ENCODE measurements around the gene POLL. TPM values are rescaled to one million over a fixed set of nuclear protein-coding genes. Genes with fewer than 3 reads are reported as not detected.

POLL gene
- total and polyA plus RNA-seq, 2 experiments from 2014 or later, result 16.8 to 17.7 TPM

DNA sequence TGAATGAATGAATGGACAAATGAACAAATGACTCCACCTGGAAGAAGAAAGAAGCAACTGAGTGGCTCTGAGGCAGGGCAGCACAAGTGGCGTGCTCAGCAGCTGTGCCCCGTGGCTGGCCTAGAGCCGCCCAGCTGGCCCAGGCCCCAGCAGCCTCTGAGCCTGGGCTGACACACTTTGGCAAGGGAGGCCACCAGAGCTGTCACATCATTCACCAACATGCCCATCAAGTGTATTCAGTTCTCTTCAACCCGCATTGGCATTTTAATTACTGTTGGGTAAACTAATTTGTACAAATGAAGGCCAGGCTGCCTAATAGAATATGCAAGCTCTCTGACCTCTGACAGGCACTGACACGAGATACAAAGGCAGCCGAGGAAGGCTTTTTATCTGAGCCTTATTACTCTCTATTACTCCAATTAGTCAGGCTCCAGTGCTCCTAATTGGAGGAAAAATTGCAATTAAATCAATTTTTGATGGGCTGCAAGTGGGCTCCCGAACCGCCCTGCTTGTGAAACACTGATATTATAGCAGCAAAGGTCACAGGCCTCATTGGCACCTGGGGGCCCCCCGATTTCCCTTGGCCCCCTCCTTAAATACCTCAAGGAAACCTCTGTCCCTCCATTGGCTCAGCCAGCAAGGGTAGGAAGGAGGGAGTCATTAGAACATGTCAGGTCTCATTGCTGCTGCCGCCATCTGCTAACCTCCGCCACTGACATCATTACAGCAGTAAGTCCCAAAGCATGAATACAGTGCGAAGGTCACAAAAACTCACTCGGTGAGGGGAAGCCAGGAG, 42.0 kb upstream of the POLL start:
- no peak overlapping the region for H3K27ac ChIP-seq
- H3K27me3 ChIP-seq, result no peaks in the 10 kb centered on the region
- TF ChIP-seq EZH2 (IDR thresholded peaks at IDR 0.05; ENCODE audit: borderline replicate concordance) (no peak), EZH2phosphoT487 (IDR thresholded peaks at IDR 0.05; ENCODE audit: low read depth, severe bottlenecking, unreplicated experiment) (no peak)
- TF ChIP-seq, protein P1, sequence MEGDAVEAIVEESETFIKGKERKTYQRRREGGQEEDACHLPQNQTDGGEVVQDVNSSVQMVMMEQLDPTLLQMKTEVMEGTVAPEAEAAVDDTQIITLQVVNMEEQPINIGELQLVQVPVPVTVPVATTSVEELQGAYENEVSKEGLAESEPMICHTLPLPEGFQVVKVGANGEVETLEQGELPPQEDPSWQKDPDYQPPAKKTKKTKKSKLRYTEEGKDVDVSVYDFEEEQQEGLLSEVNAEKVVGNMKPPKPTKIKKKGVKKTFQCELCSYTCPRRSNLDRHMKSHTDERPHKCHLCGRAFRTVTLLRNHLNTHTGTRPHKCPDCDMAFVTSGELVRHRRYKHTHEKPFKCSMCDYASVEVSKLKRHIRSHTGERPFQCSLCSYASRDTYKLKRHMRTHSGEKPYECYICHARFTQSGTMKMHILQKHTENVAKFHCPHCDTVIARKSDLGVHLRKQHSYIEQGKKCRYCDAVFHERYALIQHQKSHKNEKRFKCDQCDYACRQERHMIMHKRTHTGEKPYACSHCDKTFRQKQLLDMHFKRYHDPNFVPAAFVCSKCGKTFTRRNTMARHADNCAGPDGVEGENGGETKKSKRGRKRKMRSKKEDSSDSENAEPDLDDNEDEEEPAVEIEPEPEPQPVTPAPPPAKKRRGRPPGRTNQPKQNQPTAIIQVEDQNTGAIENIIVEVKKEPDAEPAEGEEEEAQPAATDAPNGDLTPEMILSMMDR (IDR thresholded peaks at IDR 0.05; ENCODE audit: poor library complexity), result no peak
- H4K20me1 ChIP-seq (ENCODE audit: insufficient read depth, poor library complexity, severe bottlenecking), result peaks cover 9% of the 10 kb centered on the region
- H2AFZ ChIP-seq, result no peak overlapping the region
- WGBS (ENCODE audit: low lambda C conversion rate, missing lambda C conversion rate), result 86% methylated on average over 13 of the region's 13 CpGs
- DNase-seq (ENCODE audit: low spot score), result no peak
- no peaks in the 10 kb centered on the region for H3K36me3 ChIP-seq (replicated peaks; ENCODE audit: insufficient read depth, low read depth)
- H3K4me2 ChIP-seq, result no peak overlapping the region
- no peaks in the 10 kb centered on the region for H3K4me1 ChIP-seq (ENCODE audit: insufficient read depth)
- no peak overlapping the region for H3K4me3 ChIP-seq
- no peaks in the 10 kb centered on the region for H3K9me2 ChIP-seq (replicated peaks; ENCODE audit: insufficient read depth)
- no peaks in the 10 kb centered on the region for H3K9me3 ChIP-seq (ENCODE audit: low read depth)
- no peaks in the 10 kb centered on the region for H3K79me2 ChIP-seq

DNA sequence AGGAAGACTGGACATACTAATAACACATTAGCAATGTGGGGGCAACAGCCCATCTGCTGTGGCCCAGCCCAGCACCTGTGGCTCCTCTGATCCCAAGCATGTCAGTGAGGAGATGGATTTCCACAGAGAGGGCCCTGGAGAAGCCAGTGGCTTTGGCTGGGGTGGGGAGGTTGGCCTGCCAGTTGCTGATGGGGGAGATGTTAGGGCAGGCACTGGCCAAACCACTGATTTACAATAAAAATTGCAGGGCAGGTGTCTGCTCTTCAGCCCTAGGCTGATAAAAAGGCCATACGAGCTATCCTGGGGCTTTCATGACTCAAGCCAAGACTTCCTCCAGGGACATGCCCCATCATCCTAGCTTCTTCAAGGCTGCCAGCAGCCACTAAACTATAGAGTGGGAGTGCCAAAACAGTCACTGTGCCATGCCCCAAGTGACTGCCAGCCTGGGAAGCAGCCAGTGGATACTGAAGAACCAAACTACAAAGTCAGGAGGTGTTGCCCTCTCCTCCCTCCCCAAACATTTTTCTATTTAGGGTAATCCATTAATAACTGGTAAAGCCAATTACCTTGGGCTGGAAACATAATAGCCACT, 37.9 kb upstream of the POLL start:
- Histone ChIP-seq H3K9me2 (replicated peaks; ENCODE audit: insufficient read depth) (no peaks in the 10 kb centered on the region), H3K27ac (no peak overlapping the region), H3K4me2 (no peak overlapping the region), H3K4me1 (ENCODE audit: insufficient read depth) (no peaks in the 10 kb centered on the region), H3K27me3 (no peaks in the 10 kb centered on the region), H3K36me3 (replicated peaks; ENCODE audit: insufficient read depth, low read depth) (no peaks in the 10 kb centered on the region), H3K9me3 (ENCODE audit: low read depth) (no peaks in the 10 kb centered on the region), H3K79me2 (no peaks in the 10 kb centered on the region), H3K4me3 (no peak overlapping the region), H4K20me1 (ENCODE audit: insufficient read depth, poor library complexity, severe bottlenecking) (peaks cover 8% of the 10 kb centered on the region), H2AFZ (no peak overlapping the region)
- TF ChIP-seq, protein P1 (IDR thresholded peaks at IDR 0.05; ENCODE audit: poor library complexity), result no peak
- TF ChIP-seq EZH2 (IDR thresholded peaks at IDR 0.05; ENCODE audit: borderline replicate concordance) (no peak), EZH2phosphoT487 (IDR thresholded peaks at IDR 0.05; ENCODE audit: low read depth, severe bottlenecking, unreplicated experiment) (no peak)
- no peak for DNase-seq (ENCODE audit: low spot score)
- 83% methylated on average over 1 of the region's 1 CpG for WGBS (ENCODE audit: low lambda C conversion rate, missing lambda C conversion rate)

DNA sequence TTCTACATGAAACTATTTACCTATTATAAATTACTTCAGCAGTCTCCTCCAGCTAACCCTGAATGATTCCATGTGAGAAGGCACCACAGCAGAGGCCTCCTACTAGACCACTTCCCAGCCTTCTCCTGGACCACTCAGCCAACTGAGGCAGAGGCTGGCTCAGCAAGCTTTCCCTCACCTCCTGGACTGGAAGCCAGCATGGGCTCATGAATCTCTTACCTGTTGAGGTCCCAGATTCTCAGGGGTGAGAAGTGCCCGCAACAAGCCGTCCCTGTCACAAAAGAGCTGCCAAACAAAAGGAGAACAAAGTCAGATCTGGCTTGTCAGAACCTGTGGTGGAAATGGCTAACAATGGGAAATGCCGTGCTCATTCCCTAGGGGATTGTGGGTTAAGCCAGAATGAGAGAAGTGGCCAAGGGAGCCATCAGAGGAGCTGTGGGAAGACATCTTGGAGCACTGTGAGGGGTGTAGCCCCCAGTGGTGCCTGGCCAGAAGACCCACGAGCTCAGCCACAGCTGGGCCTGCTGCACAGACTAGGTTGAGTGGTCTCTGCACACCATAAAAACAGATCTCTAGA, 36.6 kb upstream of the POLL start:
- TF ChIP-seq, protein P1 (IDR thresholded peaks at IDR 0.05; ENCODE audit: poor library complexity), result no peak
- TF ChIP-seq EZH2phosphoT487 (IDR thresholded peaks at IDR 0.05; ENCODE audit: low read depth, severe bottlenecking, unreplicated experiment) (no peak), EZH2 (IDR thresholded peaks at IDR 0.05; ENCODE audit: borderline replicate concordance) (no peak)
- Histone ChIP-seq H3K9me2 (replicated peaks; ENCODE audit: insufficient read depth) (no peaks in the 10 kb centered on the region), H4K20me1 (ENCODE audit: insufficient read depth, poor library complexity, severe bottlenecking) (peaks cover 2% of the 10 kb centered on the region), H3K9me3 (ENCODE audit: low read depth) (no peaks in the 10 kb centered on the region), H3K79me2 (no peaks in the 10 kb centered on the region), H3K36me3 (replicated peaks; ENCODE audit: insufficient read depth, low read depth) (no peaks in the 10 kb centered on the region), H3K27ac (no peak overlapping the region), H3K4me1 (ENCODE audit: insufficient read depth) (no peaks in the 10 kb centered on the region), H3K27me3 (no peaks in the 10 kb centered on the region), H3K4me2 (no peak overlapping the region), H2AFZ (no peak overlapping the region), H3K4me3 (no peak overlapping the region)
- 97% methylated on average over 4 of the region's 4 CpGs for WGBS (ENCODE audit: low lambda C conversion rate, missing lambda C conversion rate)
- no peak for DNase-seq (ENCODE audit: low spot score)

Measured in hepatocyte (in vitro differentiated cells).